Ishikawa (cell line): ENCODE results near the gene PTPRN2.

Experiments
- CEBPB ChIP-seq: IDR thresholded peaks from 2 replicates; pipeline ENCODE4 v1.6.1; 2012
- CREB1 ChIP-seq: IDR thresholded peaks from 2 replicates; pipeline ENCODE4 v1.6.1; 2012; ENCODE audit warnings: low read depth
- EGR1 ChIP-seq: IDR thresholded peaks from 2 replicates; pipeline ENCODE4 v1.6.1; 2012
- EP300 ChIP-seq: IDR thresholded peaks from 2 replicates; pipeline ENCODE4 v1.6.1; 2012; ENCODE audit warnings: borderline replicate concordance
- FOXM1 ChIP-seq: IDR thresholded peaks from 2 replicates; pipeline ENCODE4 v1.6.1; 2012; ENCODE audit warnings: low read depth, borderline replicate concordance
- NFIC ChIP-seq: IDR thresholded peaks from 2 replicates; pipeline ENCODE4 v1.6.1; 2012
- RAD21 ChIP-seq: IDR thresholded peaks from 2 replicates; pipeline ENCODE4 v1.6.1; 2012; ENCODE audit warnings: low read depth
- TAF1 ChIP-seq: IDR thresholded peaks from 2 replicates; pipeline ENCODE4 v1.6.1; 2012; ENCODE audit warnings: low read depth, mild to moderate bottlenecking
- TCF12 ChIP-seq: IDR thresholded peaks from 2 replicates; pipeline ENCODE4 v1.6.1; 2012; ENCODE audit warnings: low read depth
- TEAD4 ChIP-seq: IDR thresholded peaks from 2 replicates; pipeline ENCODE4 v1.6.1; 2012
- YY1 ChIP-seq: IDR thresholded peaks from 2 replicates; pipeline ENCODE4 v1.6.1; 2012; ENCODE audit warnings: low read depth
- ZBTB7A ChIP-seq: IDR thresholded peaks from 2 replicates; pipeline ENCODE4 v1.6.1; 2012; ENCODE audit warnings: low read depth
- TF ChIP-seq, protein P1 (sequence below): IDR thresholded peaks from 2 replicates; pipeline ENCODE4 v1.6.1; 2012
- TF ChIP-seq, protein P2 (sequence below): IDR thresholded peaks from 2 replicates; pipeline ENCODE4 v1.6.1; 2012; ENCODE audit warnings: low read depth, mild to moderate bottlenecking
- TF ChIP-seq, protein P3 (sequence below): IDR thresholded peaks from 2 replicates; pipeline ENCODE4 v1.6.1; 2012

The PTPRN2 gene

DNA sequence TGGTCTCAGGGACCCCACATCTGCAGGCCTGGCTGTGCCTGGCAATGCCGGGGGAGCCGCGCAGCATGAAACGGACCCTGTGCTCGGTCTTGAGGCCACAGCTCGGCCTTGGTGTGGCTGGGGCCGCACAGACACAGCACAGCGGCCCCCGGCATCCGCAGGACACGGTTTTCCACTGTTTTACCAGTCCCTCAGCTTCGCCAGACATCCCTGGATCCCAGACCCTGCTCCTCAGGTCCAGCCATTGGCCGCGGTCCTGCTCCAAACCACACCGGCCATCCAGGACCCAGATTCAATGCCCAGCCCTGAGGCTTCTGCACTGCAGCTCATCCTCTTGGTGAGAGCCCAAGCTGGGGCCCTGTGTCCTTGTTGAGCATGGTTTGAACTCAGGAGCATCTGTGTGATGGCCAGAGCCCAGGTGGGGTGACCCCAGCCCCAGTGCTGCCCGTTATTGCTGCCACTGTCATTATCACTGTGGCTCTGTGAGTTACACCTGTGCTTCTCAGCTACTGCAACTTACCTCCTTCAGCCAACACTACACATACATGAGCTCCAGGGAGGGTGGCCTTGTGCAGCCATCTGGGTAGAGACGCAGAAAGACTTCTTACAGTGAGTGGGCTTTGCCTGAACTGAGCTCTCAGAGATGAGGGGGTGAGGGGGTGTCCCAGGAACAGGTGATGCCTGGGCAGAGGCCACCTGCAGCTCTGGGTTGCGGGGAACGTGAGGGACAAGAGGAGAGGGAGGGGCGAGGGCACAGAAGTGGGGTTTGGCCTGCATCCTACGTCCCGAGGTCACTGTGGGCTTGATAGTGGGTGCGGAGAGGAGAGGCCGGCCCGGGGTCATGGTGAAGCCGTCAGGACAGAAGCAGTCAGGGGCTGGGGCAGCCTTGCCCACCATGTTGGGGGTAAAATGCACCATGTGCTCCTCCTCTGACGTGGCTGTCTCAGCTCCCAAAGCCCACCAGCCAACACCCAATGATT, 567.6 kb downstream of the PTPRN2 start:
- TF ChIP-seq, protein P1, sequence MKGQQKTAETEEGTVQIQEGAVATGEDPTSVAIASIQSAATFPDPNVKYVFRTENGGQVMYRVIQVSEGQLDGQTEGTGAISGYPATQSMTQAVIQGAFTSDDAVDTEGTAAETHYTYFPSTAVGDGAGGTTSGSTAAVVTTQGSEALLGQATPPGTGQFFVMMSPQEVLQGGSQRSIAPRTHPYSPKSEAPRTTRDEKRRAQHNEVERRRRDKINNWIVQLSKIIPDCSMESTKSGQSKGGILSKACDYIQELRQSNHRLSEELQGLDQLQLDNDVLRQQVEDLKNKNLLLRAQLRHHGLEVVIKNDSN, result no peak
- no peak for TF ChIP-seq TAF1
- no peak for TF ChIP-seq NFIC
- no peak for TF ChIP-seq RAD21
- TF ChIP-seq, protein P2, sequence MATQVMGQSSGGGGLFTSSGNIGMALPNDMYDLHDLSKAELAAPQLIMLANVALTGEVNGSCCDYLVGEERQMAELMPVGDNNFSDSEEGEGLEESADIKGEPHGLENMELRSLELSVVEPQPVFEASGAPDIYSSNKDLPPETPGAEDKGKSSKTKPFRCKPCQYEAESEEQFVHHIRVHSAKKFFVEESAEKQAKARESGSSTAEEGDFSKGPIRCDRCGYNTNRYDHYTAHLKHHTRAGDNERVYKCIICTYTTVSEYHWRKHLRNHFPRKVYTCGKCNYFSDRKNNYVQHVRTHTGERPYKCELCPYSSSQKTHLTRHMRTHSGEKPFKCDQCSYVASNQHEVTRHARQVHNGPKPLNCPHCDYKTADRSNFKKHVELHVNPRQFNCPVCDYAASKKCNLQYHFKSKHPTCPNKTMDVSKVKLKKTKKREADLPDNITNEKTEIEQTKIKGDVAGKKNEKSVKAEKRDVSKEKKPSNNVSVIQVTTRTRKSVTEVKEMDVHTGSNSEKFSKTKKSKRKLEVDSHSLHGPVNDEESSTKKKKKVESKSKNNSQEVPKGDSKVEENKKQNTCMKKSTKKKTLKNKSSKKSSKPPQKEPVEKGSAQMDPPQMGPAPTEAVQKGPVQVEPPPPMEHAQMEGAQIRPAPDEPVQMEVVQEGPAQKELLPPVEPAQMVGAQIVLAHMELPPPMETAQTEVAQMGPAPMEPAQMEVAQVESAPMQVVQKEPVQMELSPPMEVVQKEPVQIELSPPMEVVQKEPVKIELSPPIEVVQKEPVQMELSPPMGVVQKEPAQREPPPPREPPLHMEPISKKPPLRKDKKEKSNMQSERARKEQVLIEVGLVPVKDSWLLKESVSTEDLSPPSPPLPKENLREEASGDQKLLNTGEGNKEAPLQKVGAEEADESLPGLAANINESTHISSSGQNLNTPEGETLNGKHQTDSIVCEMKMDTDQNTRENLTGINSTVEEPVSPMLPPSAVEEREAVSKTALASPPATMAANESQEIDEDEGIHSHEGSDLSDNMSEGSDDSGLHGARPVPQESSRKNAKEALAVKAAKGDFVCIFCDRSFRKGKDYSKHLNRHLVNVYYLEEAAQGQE, result no peak
- no peak for TF ChIP-seq EGR1
- TF ChIP-seq YY1, result no peak
- TF ChIP-seq FOXM1, result no peak
- no peak for TF ChIP-seq TEAD4
- no peak for TF ChIP-seq CREB1
- TF ChIP-seq, protein P3, sequence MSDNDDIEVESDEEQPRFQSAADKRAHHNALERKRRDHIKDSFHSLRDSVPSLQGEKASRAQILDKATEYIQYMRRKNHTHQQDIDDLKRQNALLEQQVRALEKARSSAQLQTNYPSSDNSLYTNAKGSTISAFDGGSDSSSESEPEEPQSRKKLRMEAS, result no peak
- TF ChIP-seq EP300, result no peak
- no peak for TF ChIP-seq TCF12
- TF ChIP-seq CEBPB, result no peak
- TF ChIP-seq ZBTB7A, result no peak

DNA sequence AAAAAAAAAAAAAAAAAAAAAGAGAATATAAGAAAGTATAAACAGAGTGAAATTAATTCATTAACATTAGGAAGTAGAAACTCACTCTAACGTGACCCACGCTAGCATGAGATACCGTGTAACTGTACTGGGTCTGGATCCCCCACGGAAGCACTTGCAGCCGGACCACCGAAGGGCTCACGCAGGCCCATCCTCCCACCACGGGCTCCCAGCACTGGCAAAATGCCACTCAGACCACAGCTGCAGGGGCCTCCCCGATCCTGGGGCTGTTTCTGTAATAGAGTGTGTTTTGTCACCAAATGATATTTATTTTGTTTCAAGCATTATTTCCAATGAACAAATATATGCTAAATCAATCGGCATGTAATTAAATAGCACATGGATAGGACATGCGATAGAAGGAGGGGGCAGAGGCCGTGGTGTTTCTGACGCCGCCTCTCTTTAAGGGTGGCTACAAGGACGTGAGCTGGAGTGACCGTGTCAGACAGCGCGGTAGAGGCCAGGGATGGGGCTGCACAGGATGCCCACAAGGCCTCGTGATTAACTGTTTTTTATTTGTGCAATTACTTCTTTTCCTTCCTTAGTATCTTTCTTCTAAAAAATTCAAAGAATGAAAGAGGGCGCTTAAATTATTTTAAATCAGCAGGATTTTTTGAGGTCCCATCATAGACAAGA, 568.5 kb downstream of the PTPRN2 start:
- no peak for TF ChIP-seq FOXM1
- TF ChIP-seq TCF12, result no peak
- TF ChIP-seq CREB1, result no peak
- no peak for TF ChIP-seq RAD21
- no peak for TF ChIP-seq TAF1
- no peak for TF ChIP-seq EP300
- TF ChIP-seq EGR1, result no peak

DNA sequence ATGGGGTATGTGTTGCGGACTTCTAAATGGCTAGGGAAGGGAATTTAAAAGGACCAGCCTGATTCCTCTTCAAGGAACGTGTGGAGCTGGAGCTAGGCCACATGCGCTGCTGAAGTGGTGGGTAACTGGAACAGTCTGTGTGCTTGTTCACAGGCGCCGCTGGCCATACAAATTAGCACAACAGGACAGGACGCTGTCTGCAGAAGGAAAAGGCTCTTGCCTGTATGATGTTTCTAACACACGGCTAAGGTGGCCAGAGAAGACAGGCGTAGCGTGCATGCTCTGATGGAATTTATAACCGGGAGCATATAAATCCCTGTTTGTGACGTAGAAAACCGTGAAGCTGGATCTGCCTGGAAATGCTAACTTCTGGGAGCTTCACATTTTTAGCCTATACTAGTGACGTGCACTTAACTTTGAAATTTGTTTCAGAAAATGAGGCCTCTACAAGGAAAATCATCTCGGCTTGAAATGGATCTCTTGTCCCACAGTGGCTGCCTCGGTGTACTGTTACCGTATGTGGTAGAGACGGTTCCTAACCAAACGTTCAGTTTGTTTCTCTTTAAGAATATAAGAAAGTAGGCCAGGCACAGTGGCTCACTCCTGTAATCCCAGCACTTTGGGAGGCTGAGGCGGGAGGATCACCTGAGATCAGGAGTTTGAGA, 569.4 kb downstream of the PTPRN2 start:
- TF ChIP-seq EP300, result no peak

DNA sequence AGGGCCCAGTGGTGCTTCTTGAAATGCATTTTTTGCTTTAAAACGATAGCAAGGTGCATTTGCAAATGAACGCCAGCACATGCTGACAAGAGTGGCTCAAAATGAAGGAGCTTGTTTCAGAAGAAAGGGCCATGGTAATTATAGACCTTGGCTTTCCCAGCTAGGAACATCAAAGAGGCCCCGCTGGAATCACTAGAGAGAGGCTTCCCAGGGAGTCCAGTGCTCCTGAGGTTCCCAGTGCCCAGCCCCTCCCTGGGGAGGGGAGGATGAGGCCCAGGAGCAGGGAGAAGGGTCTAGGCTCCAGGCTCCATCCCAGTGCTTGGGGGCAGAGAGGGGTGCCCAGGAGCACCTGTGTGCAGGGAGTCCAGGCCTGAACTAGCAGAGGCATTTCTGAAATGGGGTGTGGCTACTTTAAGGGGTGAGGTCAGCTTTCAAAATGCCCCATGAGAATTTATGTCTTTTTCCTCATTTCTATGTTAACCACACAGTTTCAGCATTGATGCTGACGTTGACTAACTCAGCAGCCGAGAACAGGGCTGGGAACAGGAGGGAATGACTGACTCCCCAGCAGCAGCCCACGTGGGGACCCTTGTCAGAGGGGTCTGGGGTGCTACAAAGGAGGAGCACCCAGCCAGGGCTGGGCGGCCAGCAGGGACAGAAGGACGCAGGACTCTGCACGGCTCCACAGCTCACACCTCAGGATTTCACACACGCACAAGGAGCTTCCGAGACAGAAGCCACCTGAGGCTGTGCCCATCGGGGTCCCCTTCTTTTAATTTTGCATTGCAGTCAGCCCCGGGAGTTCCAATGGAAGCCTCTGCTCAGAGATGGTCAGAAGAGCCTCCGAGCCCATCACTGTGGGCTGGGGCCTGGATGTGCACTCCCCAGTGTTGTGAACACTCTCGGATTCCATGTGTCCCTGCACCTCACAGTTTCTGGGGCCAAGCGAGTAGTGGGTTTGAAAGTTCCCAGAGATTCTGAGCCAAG, 570.2 kb downstream of the PTPRN2 start:
- TF ChIP-seq, protein P3, result no peak
- TF ChIP-seq CREB1 (no peak), EP300 (no peak), RAD21 (no peak), CEBPB (no peak), TEAD4 (no peak), TCF12 (no peak), YY1 (no peak), FOXM1 (no peak), ZBTB7A (no peak), NFIC (no peak), EGR1 (no peak)
- TF ChIP-seq, protein P1, result no peak
- TF ChIP-seq, protein P2, result no peak
